ELR (cell line): Measurements from ENCODE around the gene C19orf53.

Source experiments
- DNase-seq: peaks from one replicate; pipeline ENCODE4 v3.0.0-alpha.2; 2015; ENCODE audit warnings: low read depth

The C19orf53 gene

DNA sequence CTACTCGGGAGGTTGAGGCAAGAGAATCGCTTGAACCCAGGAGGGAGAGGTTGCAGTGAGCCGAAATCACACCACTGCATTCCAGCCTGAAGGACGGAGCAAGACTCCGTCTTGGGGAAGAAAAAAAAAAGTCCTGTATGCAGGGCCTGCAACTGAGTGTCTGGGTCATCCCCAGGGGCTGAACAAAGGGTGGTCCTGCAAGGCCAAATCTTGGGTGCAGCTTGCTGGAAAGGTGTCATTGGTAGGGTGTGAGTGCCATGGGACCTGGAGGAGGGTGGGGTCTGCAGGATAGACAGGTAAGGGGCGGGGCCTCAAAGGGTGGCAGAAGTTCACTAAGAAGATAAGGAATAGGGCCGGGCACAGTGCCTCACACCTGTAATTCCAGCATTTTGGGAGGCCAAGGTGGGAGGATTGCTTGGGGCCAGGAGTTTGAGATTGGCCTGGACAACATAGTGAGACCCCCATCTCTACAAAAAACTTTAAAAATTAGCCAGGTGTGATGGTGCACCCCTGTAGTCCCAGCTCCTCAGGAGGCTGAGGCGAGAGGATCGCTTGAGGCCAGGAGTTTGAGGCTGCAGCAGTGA, 52.5 kb downstream of the C19orf53 start:
- DNase-seq = no peak

DNA sequence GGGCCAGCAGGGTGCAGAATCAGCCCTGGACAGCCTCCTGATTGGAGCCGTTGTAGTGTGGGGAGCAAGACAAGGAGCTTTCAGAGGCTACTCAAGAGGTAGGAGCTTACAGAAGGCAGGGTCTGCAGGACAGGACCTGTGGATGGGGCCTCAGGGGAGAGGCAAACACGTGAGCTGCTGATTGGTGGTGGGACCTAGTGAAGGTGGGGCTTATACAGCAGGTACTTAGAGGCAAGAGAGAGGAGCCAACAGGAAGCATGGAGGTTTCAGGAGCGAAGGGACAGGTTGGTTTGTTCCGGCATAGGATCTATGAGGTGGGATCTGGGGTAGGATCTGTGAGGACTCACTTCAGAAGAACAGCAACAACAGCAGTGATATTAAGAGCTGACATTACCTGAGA, 53.4 kb downstream of the C19orf53 start:
- no peak for DNase-seq
